SK-N-SH treated with all-trans-retinoic acid at 6 μM for 48 hours (cell line): ENCODE measurements around the gene CERS5.
A peak's percentile ranks its signal among the peaks of the same experiment; 100 is the strongest.

Experiments used
- ATAC-seq: fragments of 200-7000 bp; cut with Tn5 transposase; 3 replicates; pipeline ENCODE4 v1.9.1; 2020; ENCODE audit warnings: mild to moderate bottlenecking, moderate library complexity
- ARNTL ChIP-seq: fragments of 450-650 bp; formaldehyde crosslinking; IDR thresholded peaks from 2 replicates; pipeline ENCODE4 v1.5.0; 2020; ENCODE audit warnings: low read depth, mild to moderate bottlenecking, moderate library complexity, borderline replicate concordance
- BACH2 ChIP-seq: fragments of 250-450 bp; sonication (Bioruptor Pico); IDR thresholded peaks from 2 replicates; pipeline ENCODE4 v1.9.0; 2021; ENCODE audit warnings: mild to moderate bottlenecking, borderline replicate concordance
- CSDC2 ChIP-seq: fragments of 250-450 bp; sonication (Bioruptor Pico); IDR thresholded peaks from 2 replicates; pipeline ENCODE4 v1.5.0; 2020; ENCODE audit warnings: mild to moderate bottlenecking, moderate library complexity
- CSRNP3 ChIP-seq: fragments of 250-450 bp; sonication (Bioruptor Pico); IDR thresholded peaks from 2 replicates; pipeline ENCODE4 v1.5.1; 2021; ENCODE audit warnings: mild to moderate bottlenecking, moderate library complexity
- ESRRG ChIP-seq: fragments of 250-450 bp; sonication (Bioruptor Pico); IDR thresholded peaks from 2 replicates; pipeline ENCODE4 v1.6.1; 2021; ENCODE audit warnings: mild to moderate bottlenecking
- GLIS3 ChIP-seq: fragments of 250-450 bp; sonication (Bioruptor Pico); IDR thresholded peaks from 2 replicates; pipeline ENCODE4 v1.5.0; 2020; ENCODE audit warnings: mild to moderate bottlenecking, moderate library complexity
- POU6F1 ChIP-seq: fragments of 250-450 bp; sonication (Bioruptor Pico); IDR thresholded peaks from 2 replicates; pipeline ENCODE4 v1.8.0; 2021; ENCODE audit warnings: low read depth, mild to moderate bottlenecking, moderate library complexity, borderline replicate concordance
- PPARA ChIP-seq: fragments of 250-450 bp; sonication (Bioruptor Pico); IDR thresholded peaks from 2 replicates; pipeline ENCODE4 v1.5.0; 2020; ENCODE audit warnings: mild to moderate bottlenecking, borderline replicate concordance
- RARB ChIP-seq: fragments of 250-450 bp; sonication (Bioruptor Pico); IDR thresholded peaks from 2 replicates; pipeline ENCODE4 v1.8.0; 2021; ENCODE audit warnings: mild to moderate bottlenecking, moderate library complexity
- SNAI2 ChIP-seq: fragments of 250-450 bp; sonication (Bioruptor Pico); IDR thresholded peaks from 2 replicates; pipeline ENCODE4 v1.5.0; 2020; ENCODE audit warnings: mild to moderate bottlenecking, moderate library complexity
- TCF4 ChIP-seq: fragments of 250-450 bp; sonication (Bioruptor Pico); IDR thresholded peaks from 2 replicates; pipeline ENCODE4 v1.8.0; 2021; ENCODE audit warnings: mild to moderate bottlenecking, moderate library complexity, borderline replicate concordance
- ZC3H10 ChIP-seq: fragments of 250-450 bp; sonication (Bioruptor Pico); IDR thresholded peaks from 2 replicates; pipeline ENCODE4 v1.5.1; 2021; ENCODE audit warnings: mild to moderate bottlenecking, moderate library complexity
- ZFP3 ChIP-seq: fragments of 250-450 bp; sonication (Bioruptor Pico); IDR thresholded peaks from 2 replicates; pipeline ENCODE4 v1.5.0; 2020; ENCODE audit warnings: mild to moderate bottlenecking, moderate library complexity
- ZFP30 ChIP-seq: fragments of 450-650 bp; formaldehyde crosslinking; IDR thresholded peaks from 2 replicates; pipeline ENCODE4 v1.5.0; 2022; ENCODE audit warnings: mild to moderate bottlenecking, moderate library complexity
- ZNF565 ChIP-seq: fragments of 450-650 bp; formaldehyde crosslinking; conservative IDR thresholded peaks from 2 replicates; pipeline ENCODE4 v1.5.0; 2020; ENCODE audit warnings: low read depth, mild to moderate bottlenecking, moderate library complexity
- ZNF70 ChIP-seq: fragments of 450-650 bp; formaldehyde crosslinking; IDR thresholded peaks from 2 replicates; pipeline ENCODE4 v1.5.0; 2020; ENCODE audit warnings: mild to moderate bottlenecking, moderate library complexity
- TF ChIP-seq, protein P1 (sequence below): fragments of 250-450 bp; sonication (Bioruptor Pico); IDR thresholded peaks from 2 replicates; pipeline ENCODE4 v1.5.1; 2020; ENCODE audit warnings: low read depth, mild to moderate bottlenecking, moderate library complexity
- TF ChIP-seq, protein P2 (sequence below): fragments of 250-450 bp; sonication (Bioruptor Pico); IDR thresholded peaks from 2 replicates; pipeline ENCODE4 v1.8.0; 2020; ENCODE audit warnings: mild to moderate bottlenecking, moderate library complexity, borderline replicate concordance
- TF ChIP-seq, protein P3 (sequence below): fragments of 250-450 bp; sonication (Bioruptor Pico); IDR thresholded peaks from 2 replicates; pipeline ENCODE4 v1.5.0; 2020; ENCODE audit warnings: mild to moderate bottlenecking, moderate library complexity

CERS5 gene

DNA sequence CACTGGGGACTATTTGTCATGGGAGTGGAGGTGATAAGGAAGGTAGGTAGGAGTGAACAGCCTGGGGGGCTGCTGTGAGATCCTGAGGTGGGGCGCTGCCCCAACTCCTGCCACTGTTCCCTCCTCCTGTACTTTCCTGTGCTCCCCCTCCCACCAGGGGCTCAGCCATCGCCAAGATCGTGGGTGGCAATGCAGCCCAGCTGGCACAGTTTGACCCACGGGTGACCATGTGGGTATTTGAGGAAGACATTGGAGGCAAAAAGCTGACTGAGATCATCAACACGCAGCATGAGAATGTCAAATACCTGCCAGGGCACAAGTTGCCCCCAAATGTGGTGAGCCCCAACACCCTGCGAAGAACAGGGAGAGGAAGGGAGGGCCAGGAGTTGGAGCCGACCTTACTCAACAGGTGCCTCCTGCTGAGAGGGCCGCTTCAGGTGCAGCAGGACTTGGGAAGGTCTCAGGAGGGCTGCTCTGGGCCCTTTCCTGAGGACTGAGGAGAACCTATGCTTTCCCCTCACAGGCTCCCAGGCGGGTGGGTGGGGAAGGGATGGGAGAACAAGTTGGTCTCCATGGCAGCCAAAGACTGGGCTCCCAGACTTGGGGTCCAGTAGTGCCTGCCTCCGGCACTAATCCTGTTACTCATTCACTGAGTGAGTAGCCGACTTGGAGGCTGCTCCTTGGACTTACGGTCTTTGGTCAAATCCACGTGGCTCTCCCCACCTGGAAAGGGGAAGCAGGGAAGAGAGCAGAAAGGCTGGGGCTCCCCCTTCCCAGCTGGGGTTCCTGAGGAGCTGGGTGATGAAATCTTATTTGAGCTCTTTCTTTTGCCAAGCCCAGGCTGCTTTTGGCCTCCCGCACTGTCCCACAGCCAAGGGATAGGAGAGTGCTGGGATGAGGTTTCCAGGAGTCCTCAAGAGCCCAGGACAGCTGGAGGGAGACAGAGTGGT, 62.5 kb downstream of the CERS5 start:
- TF ChIP-seq POU6F1 (CRISPR knock-in tag) (no peak), ZFP3 (CRISPR knock-in tag) (no peak), SNAI2 (CRISPR knock-in tag) (no peak), CSDC2 (CRISPR knock-in tag) (no peak), GLIS3 (CRISPR knock-in tag) (no peak), ARNTL (CRISPR knock-in tag) (no peak), ESRRG (no peak), PPARA (no peak), CSRNP3 (CRISPR knock-in tag) (no peak)
- TF ChIP-seq, protein P1, sequence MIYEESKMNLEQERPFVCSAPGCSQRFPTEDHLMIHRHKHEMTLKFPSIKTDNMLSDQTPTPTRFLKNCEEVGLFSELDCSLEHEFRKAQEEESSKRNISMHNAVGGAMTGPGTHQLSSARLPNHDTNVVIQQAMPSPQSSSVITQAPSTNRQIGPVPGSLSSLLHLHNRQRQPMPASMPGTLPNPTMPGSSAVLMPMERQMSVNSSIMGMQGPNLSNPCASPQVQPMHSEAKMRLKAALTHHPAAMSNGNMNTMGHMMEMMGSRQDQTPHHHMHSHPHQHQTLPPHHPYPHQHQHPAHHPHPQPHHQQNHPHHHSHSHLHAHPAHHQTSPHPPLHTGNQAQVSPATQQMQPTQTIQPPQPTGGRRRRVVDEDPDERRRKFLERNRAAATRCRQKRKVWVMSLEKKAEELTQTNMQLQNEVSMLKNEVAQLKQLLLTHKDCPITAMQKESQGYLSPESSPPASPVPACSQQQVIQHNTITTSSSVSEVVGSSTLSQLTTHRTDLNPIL (CRISPR knock-in tag): no peak
- no peak for ATAC-seq

GRCh38 chr12:50103767-50104321, 63.3 kb downstream of the CERS5 start, which contains the start of gene GPD1:
TSS of gene GPD1 (plus strand) at chr12:50104008. CDS start at chr12:50104051, 43 bp downstream.
- ATAC-seq: peak; percentile 72
- TF ChIP-seq SNAI2 (CRISPR knock-in tag): no peak
- TF ChIP-seq, protein P2, sequence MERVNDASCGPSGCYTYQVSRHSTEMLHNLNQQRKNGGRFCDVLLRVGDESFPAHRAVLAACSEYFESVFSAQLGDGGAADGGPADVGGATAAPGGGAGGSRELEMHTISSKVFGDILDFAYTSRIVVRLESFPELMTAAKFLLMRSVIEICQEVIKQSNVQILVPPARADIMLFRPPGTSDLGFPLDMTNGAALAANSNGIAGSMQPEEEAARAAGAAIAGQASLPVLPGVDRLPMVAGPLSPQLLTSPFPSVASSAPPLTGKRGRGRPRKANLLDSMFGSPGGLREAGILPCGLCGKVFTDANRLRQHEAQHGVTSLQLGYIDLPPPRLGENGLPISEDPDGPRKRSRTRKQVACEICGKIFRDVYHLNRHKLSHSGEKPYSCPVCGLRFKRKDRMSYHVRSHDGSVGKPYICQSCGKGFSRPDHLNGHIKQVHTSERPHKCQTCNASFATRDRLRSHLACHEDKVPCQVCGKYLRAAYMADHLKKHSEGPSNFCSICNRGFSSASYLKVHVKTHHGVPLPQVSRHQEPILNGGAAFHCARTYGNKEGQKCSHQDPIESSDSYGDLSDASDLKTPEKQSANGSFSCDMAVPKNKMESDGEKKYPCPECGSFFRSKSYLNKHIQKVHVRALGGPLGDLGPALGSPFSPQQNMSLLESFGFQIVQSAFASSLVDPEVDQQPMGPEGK (CRISPR knock-in tag): no peak

DNA sequence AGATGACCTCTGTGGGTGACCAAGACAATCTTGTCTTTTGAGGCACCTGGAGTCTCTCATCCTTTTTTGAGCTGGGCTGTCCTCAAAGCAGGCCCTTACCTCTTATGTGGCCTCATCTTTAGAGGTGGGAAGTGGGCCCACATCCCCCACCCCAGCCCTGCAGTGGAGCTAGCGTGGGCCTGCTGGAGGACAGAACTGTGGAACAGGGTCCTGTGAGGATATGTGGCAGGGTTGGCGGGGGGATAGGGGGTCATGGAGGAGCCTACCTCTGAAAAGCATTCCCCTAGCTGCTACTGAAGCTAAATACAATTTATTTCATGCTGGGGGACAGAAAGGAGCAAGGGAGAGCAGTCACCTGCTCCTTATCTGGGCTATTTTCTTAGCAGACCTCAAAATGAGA, 63.8 kb downstream of the CERS5 start:
- TF ChIP-seq ZNF70 (CRISPR knock-in tag): no peak
- no peak for TF ChIP-seq RARB
- TF ChIP-seq ZFP3 (CRISPR knock-in tag): no peak
- no peak for TF ChIP-seq ZFP30
- TF ChIP-seq BACH2 (CRISPR knock-in tag): no peak
- TF ChIP-seq, protein P2 (CRISPR knock-in tag): no peak
- TF ChIP-seq TCF4 (CRISPR knock-in tag): no peak
- TF ChIP-seq ZC3H10: no peak
- no peak for TF ChIP-seq ZNF565 (CRISPR knock-in tag)
- TF ChIP-seq ESRRG: no peak
- TF ChIP-seq, protein P1 (CRISPR knock-in tag): no peak
- TF ChIP-seq ARNTL (CRISPR knock-in tag): no peak
- TF ChIP-seq, protein P3, sequence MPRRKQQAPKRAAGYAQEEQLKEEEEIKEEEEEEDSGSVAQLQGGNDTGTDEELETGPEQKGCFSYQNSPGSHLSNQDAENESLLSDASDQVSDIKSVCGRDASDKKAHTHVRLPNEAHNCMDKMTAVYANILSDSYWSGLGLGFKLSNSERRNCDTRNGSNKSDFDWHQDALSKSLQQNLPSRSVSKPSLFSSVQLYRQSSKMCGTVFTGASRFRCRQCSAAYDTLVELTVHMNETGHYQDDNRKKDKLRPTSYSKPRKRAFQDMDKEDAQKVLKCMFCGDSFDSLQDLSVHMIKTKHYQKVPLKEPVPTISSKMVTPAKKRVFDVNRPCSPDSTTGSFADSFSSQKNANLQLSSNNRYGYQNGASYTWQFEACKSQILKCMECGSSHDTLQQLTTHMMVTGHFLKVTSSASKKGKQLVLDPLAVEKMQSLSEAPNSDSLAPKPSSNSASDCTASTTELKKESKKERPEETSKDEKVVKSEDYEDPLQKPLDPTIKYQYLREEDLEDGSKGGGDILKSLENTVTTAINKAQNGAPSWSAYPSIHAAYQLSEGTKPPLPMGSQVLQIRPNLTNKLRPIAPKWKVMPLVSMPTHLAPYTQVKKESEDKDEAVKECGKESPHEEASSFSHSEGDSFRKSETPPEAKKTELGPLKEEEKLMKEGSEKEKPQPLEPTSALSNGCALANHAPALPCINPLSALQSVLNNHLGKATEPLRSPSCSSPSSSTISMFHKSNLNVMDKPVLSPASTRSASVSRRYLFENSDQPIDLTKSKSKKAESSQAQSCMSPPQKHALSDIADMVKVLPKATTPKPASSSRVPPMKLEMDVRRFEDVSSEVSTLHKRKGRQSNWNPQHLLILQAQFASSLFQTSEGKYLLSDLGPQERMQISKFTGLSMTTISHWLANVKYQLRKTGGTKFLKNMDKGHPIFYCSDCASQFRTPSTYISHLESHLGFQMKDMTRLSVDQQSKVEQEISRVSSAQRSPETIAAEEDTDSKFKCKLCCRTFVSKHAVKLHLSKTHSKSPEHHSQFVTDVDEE (CRISPR knock-in tag): no peak
- TF ChIP-seq, all 23 proteins: peak for 0
- ATAC-seq: no peak
